Thyroid gland (tissue), 4 donors: ENCODE measurements around the gene TNIK.

Experiments used
- CTCF ChIP-seq, 6 experiments: fragments of 200-600 bp in 3 of 6; fragments of 450-650 bp in 3 of 6; sonication (generic) in 3 of 6; IDR thresholded peaks; one replicate each; pipeline ENCODE4 v1.5.1; 2016 to 2019; ENCODE audit warnings: antibody characterized with exemption in 6 of 6, mild to moderate bottlenecking in 2 of 6, inconsistent platforms in 1 of 6, moderate library complexity in 1 of 6
- POLR2A ChIP-seq, 2 donors: fragments of 450-650 bp; IDR thresholded peaks; one replicate each; pipeline ENCODE4 v1.6.1; 2017; ENCODE audit warnings: antibody characterized with exemption in 2 of 2, mild to moderate bottlenecking in 2 of 2, moderate library complexity in 1 of 2

DNA sequence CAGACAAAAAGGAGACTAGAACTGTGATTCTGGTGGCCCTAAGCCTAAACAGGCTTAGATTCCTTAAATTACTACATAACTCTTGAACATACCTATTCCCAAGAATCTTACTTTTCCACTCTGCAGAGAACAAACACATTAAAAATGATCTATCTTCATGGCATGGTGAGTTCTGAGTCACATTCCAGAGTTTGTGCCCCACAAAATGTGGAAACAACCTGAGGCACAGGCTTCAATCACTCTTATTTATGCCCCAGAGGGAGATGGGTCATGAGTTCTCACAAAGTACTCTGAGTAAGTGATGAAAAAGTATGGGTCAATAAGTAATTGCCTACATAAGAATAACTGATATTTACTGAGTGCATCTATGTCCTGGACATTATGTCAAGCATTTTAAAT, 296.1 kb downstream of the TNIK start:
- no peak for TF ChIP-seq CTCF (IDR thresholded peaks at IDR 0.05)
- TF ChIP-seq POLR2A (IDR thresholded peaks at IDR 0.05), result no peak
